HG02610 (cell line): Measurements from ENCODE around the gene KHK.

Experiments
- ATAC-seq: cut with Tn5 transposase; IDR thresholded peaks from one replicate; pipeline ENCODE4 v1.9.1; 2021; ENCODE audit warnings: mild to moderate bottlenecking, moderate library complexity; ENCODE audit not compliant: unreplicated experiment

The KHK gene

GRCh38 chr2:27126252-27126710 is 39.7 kb downstream of the KHK start:
- ATAC-seq: no peak

- ATAC-seq: no peak
These were observed 41.5 kb downstream of the KHK start for GRCh38 chr2:27127883-27128667.

- no peak for ATAC-seq
These were observed 42.3 kb downstream of the KHK start for GRCh38 chr2:27128668-27129571.

GRCh38 chr2:27130396-27130795 is 43.8 kb downstream of the KHK start:
- no peak for ATAC-seq

- no peak for ATAC-seq
These were observed 44.9 kb downstream of the KHK start for GRCh38 chr2:27131429-27131828.

GRCh38 chr2:27133195-27133875 is 46.8 kb downstream of the KHK start:
- no peak for ATAC-seq

GRCh38 chr2:27133905-27134780 is 47.6 kb downstream of the KHK start, which contains the start of gene PREB:
TSS of gene PREB (minus strand) at chr2:27134636. CDS start at chr2:27134421, 215 bp downstream.
- ATAC-seq: peak; percentile 88

- ATAC-seq: no peak
These were observed 48.4 kb downstream of the KHK start for GRCh38 chr2:27134781-27135477.

GRCh38 chr2:27135478-27135955 is 48.9 kb downstream of the KHK start:
- no peak for ATAC-seq

GRCh38 chr2:27136751-27137150 is 50.2 kb downstream of the KHK start:
- ATAC-seq: no peak

GRCh38 chr2:27137322-27137935 is 50.9 kb downstream of the KHK start:
- ATAC-seq: no peak

GRCh38 chr2:27138111-27138510 is 51.5 kb downstream of the KHK start:
- ATAC-seq: no peak

- ATAC-seq: no peak
These were observed 52.7 kb downstream of the KHK start, which contains the start of gene PRR30 for GRCh38 chr2:27139310-27139709. TSS of gene PRR30 (minus strand) at chr2:27139410. CDS start at chr2:27138329, 1,081 bp downstream.

- no peak for ATAC-seq
These were observed 56.7 kb downstream of the KHK start for GRCh38 chr2:27143285-27143684.

GRCh38 chr2:27145682-27146081 is 59.1 kb downstream of the KHK start:
- ATAC-seq: no peak

GRCh38 chr2:27147935-27148334 is 61.4 kb downstream of the KHK start:
- ATAC-seq: no peak

- ATAC-seq: no peak
These were observed 62.3 kb downstream of the KHK start, which contains the start of gene TCF23 for GRCh38 chr2:27148801-27149439. TSS of gene TCF23 (plus strand) at chr2:27149004. CDS start at chr2:27149134, 130 bp downstream.
